Activated CD4-positive, alpha-beta T cell treated with anti-CD3 and anti-CD28 coated beads, Interleukin-2, amount 10 ng/mL, durations not matched to agents 7 days and 5 days (primary cell): ENCODE results near the gene RASGRP1. TPM values are rescaled to one million over a fixed set of nuclear protein-coding genes. Genes with fewer than 3 reads are reported as not detected.

Experiments
- CTCF ChIA-PET: fragments of 350-600 bp; sonication (Branson Sonifier 250); formaldehyde crosslinking; loops from one replicate; lab custom pipeline; 2021; ENCODE audit warnings: antibody characterized with exemption; lab: Charles Lee
- POLR2A ChIA-PET: fragments of 350-600 bp; sonication (Branson Sonifier 250); formaldehyde crosslinking; loops from one replicate; lab custom pipeline; 2021; ENCODE audit warnings: antibody characterized with exemption; lab: Charles Lee
- DNase-seq: peaks from one replicate; pipeline ENCODE4 v3.0.0-alpha.2; 2020
- H3K27ac Mint-ChIP-seq: one replicate; pipeline ENCODE4 v1.8.0; 2021; ENCODE audit warnings: mild to moderate bottlenecking, moderate library complexity, mixed read lengths
- H3K27me3 Mint-ChIP-seq: one replicate; pipeline ENCODE4 v1.8.0; 2021; ENCODE audit warnings: mixed read lengths
- H3K36me3 Mint-ChIP-seq: one replicate; pipeline ENCODE4 v1.8.0; 2021; ENCODE audit warnings: low read depth, mixed read lengths
- H3K4me1 Mint-ChIP-seq: one replicate; pipeline ENCODE4 v1.8.0; 2021; ENCODE audit warnings: mixed read lengths
- H3K4me3 Mint-ChIP-seq: one replicate; pipeline ENCODE4 v1.8.0; 2021; ENCODE audit warnings: mild to moderate bottlenecking, moderate library complexity, mixed read lengths
- H3K9me3 Mint-ChIP-seq: one replicate; pipeline ENCODE4 v1.8.0; 2021; ENCODE audit warnings: mixed read lengths
- total RNA-seq, 2 experiments: library from RNA; stranded (reverse); gene quantifications; one replicate each; pipeline ENCODE4 v1.2.3, GENCODE V29; 2021

Gene RASGRP1
- total RNA-seq, 2 experiments from 2014 or later: 185 to 204 TPM

- no peak for DNase-seq
- H3K36me3 Mint-ChIP-seq: peaks cover 82% of the 10 kb centered on the region
- ChIA-PET POLR2A (no interaction called here), CTCF (interaction anchor here (1.3 kb wide), 2 partner anchors 46 to 187 kb away, joined by 3 to 6 read pairs; no protein-coding TSS in a partner anchor)
- no peaks in the 10 kb centered on the region for H3K27me3 Mint-ChIP-seq
- H3K4me3 Mint-ChIP-seq: no peak overlapping the region
- peak overlapping the region; percentile 63 for H3K27ac Mint-ChIP-seq
- H3K9me3 Mint-ChIP-seq: no peaks in the 10 kb centered on the region
- peaks cover 42% of the 10 kb centered on the region for H3K4me1 Mint-ChIP-seq
Observed at GRCh38 chr15:38496151-38496550, 68.5 kb downstream of the RASGRP1 start.

GRCh38 chr15:38490242-38490922 lies 74.2 kb downstream of the RASGRP1 start:
- peak overlapping the region; percentile 77 for H3K27ac Mint-ChIP-seq
- peaks cover 75% of the 10 kb centered on the region for H3K36me3 Mint-ChIP-seq
- CTCF ChIA-PET: interaction anchor here (0.8 to 1.4 kb wide), 5 partner anchors 13 to 208 kb away, joined by 3 read pairs; partner anchors contain the start of gene RASGRP1
- POLR2A ChIA-PET: interaction anchor here (0.7 kb wide), 1 partner anchor 17 kb away, joined by 4 read pairs; no protein-coding TSS in a partner anchor
- no peak for DNase-seq
- peaks cover 55% of the 10 kb centered on the region for H3K4me1 Mint-ChIP-seq
- H3K9me3 Mint-ChIP-seq: no peaks in the 10 kb centered on the region
- H3K27me3 Mint-ChIP-seq: no peaks in the 10 kb centered on the region
- H3K4me3 Mint-ChIP-seq: no peak overlapping the region

GRCh38 chr15:38487378-38487777 lies 77.2 kb downstream of the RASGRP1 start:
- H3K27ac Mint-ChIP-seq: peak overlapping the region; percentile 81
- DNase-seq: no peak
- H3K27me3 Mint-ChIP-seq: no peaks in the 10 kb centered on the region
- no peak overlapping the region for H3K4me3 Mint-ChIP-seq
- POLR2A ChIA-PET: interaction anchor here (0.7 kb wide), 1 partner anchor 200 kb away, joined by 3 read pairs; no protein-coding TSS in a partner anchor
- H3K4me1 Mint-ChIP-seq: peaks cover 55% of the 10 kb centered on the region
- CTCF ChIA-PET: interaction anchor here (0.7 to 1.8 kb wide), 2 partner anchors 208 to 210 kb away, joined by 4 to 6 read pairs; no protein-coding TSS in a partner anchor
- H3K9me3 Mint-ChIP-seq: no peaks in the 10 kb centered on the region
- peaks cover 60% of the 10 kb centered on the region for H3K36me3 Mint-ChIP-seq

- H3K27me3 Mint-ChIP-seq: no peaks in the 10 kb centered on the region
- DNase-seq: no peak
- H3K27ac Mint-ChIP-seq: peak overlapping the region; percentile 81
- no peaks in the 10 kb centered on the region for H3K9me3 Mint-ChIP-seq
- peaks cover 55% of the 10 kb centered on the region for H3K4me1 Mint-ChIP-seq
- peaks cover 61% of the 10 kb centered on the region for H3K36me3 Mint-ChIP-seq
- H3K4me3 Mint-ChIP-seq: no peak overlapping the region
- POLR2A ChIA-PET: no interaction called here
- CTCF ChIA-PET: interaction anchor here (1.8 kb wide), 1 partner anchor 210 kb away, joined by 6 read pairs; no protein-coding TSS in a partner anchor
Observed at GRCh38 chr15:38486936-38487335, 77.7 kb downstream of the RASGRP1 start.

GRCh38 chr15:38482572-38482971 lies 82.0 kb downstream of the RASGRP1 start:
- POLR2A ChIA-PET: no interaction called here
- H3K36me3 Mint-ChIP-seq: peaks cover 38% of the 10 kb centered on the region
- no peaks in the 10 kb centered on the region for H3K27me3 Mint-ChIP-seq

GRCh38 chr15:38481761-38482160 lies 82.9 kb downstream of the RASGRP1 start:
- DNase-seq: no peak
- peaks cover 34% of the 10 kb centered on the region for H3K36me3 Mint-ChIP-seq
- ChIA-PET POLR2A (no interaction called here), CTCF (no interaction called here)
- no peaks in the 10 kb centered on the region for H3K27me3 Mint-ChIP-seq
- no peak overlapping the region for H3K4me3 Mint-ChIP-seq
- H3K9me3 Mint-ChIP-seq: no peaks in the 10 kb centered on the region
- H3K4me1 Mint-ChIP-seq: peaks cover 31% of the 10 kb centered on the region
- peak overlapping the region; percentile 9 for H3K27ac Mint-ChIP-seq

More at GRCh38 chr15:38482572-38482971, 82.0 kb downstream of the RASGRP1 start:
- Mint-ChIP-seq H3K9me3 (no peaks in the 10 kb centered on the region), H3K4me1 (peaks cover 38% of the 10 kb centered on the region), H3K4me3 (no peak overlapping the region), H3K27ac (no peak overlapping the region)
- CTCF ChIA-PET: interaction anchor here (0.9 to 1.0 kb wide), 2 partner anchors 23 to 217 kb away, joined by 3 read pairs; no protein-coding TSS in a partner anchor
- DNase-seq: no peak

- Mint-ChIP-seq H3K27me3 (no peaks in the 10 kb centered on the region), H3K36me3 (peaks cover 33% of the 10 kb centered on the region), H3K4me1 (peaks cover 28% of the 10 kb centered on the region), H3K27ac (no peak overlapping the region), H3K4me3 (no peak overlapping the region), H3K9me3 (no peaks in the 10 kb centered on the region)
- ChIA-PET POLR2A (no interaction called here), CTCF (no interaction called here)
- DNase-seq: no peak
Observed at GRCh38 chr15:38481113-38481512, 83.5 kb downstream of the RASGRP1 start.

GRCh38 chr15:38479756-38480155 lies 84.9 kb downstream of the RASGRP1 start:
- CTCF ChIA-PET: interaction anchor here (0.5 to 1.5 kb wide), 2 partner anchors 174 to 211 kb away, joined by 3 read pairs; no protein-coding TSS in a partner anchor
- H3K9me3 Mint-ChIP-seq: no peaks in the 10 kb centered on the region
- DNase-seq: no peak
- H3K4me3 Mint-ChIP-seq: no peak overlapping the region
- no peaks in the 10 kb centered on the region for H3K27me3 Mint-ChIP-seq
- no peak overlapping the region for H3K27ac Mint-ChIP-seq
- POLR2A ChIA-PET: no interaction called here
- H3K4me1 Mint-ChIP-seq: peaks cover 24% of the 10 kb centered on the region
- peaks cover 36% of the 10 kb centered on the region for H3K36me3 Mint-ChIP-seq

GRCh38 chr15:38479266-38479665 lies 85.3 kb downstream of the RASGRP1 start:
- no peak for DNase-seq
- H3K4me1 Mint-ChIP-seq: peaks cover 28% of the 10 kb centered on the region
- H3K9me3 Mint-ChIP-seq: no peaks in the 10 kb centered on the region
- no peak overlapping the region for H3K27ac Mint-ChIP-seq
- H3K27me3 Mint-ChIP-seq: no peaks in the 10 kb centered on the region
- ChIA-PET POLR2A (no interaction called here), CTCF (interaction anchor here (1.5 kb wide), 1 partner anchor 211 kb away, joined by 3 read pairs; no protein-coding TSS in a partner anchor)
- peaks cover 40% of the 10 kb centered on the region for H3K36me3 Mint-ChIP-seq
- no peak overlapping the region for H3K4me3 Mint-ChIP-seq

GRCh38 chr15:38477637-38478036 lies 87.0 kb downstream of the RASGRP1 start:
- POLR2A ChIA-PET: no interaction called here
- no peaks in the 10 kb centered on the region for H3K9me3 Mint-ChIP-seq
- H3K4me3 Mint-ChIP-seq: no peak overlapping the region
- CTCF ChIA-PET: interaction anchor here (0.7 to 2.0 kb wide), 6 partner anchors 13 to 222 kb away, joined by 3 to 7 read pairs (median 5); partner anchors contain the start of gene RASGRP1
- H3K36me3 Mint-ChIP-seq: peaks cover 41% of the 10 kb centered on the region
- H3K4me1 Mint-ChIP-seq: peaks cover 29% of the 10 kb centered on the region
- no peak overlapping the region for H3K27ac Mint-ChIP-seq
- DNase-seq: no peak
- H3K27me3 Mint-ChIP-seq: no peaks in the 10 kb centered on the region

- DNase-seq: no peak
- no peak overlapping the region for H3K4me3 Mint-ChIP-seq
- no peak overlapping the region for H3K27ac Mint-ChIP-seq
- CTCF ChIA-PET: interaction anchor here (0.8 to 2.3 kb wide), 3 partner anchors 88 to 224 kb away, joined by 3 to 11 read pairs (median 6); partner anchors contain the start of gene RASGRP1
- peaks cover 27% of the 10 kb centered on the region for H3K36me3 Mint-ChIP-seq
- no peaks in the 10 kb centered on the region for H3K9me3 Mint-ChIP-seq
- POLR2A ChIA-PET: no interaction called here
- H3K4me1 Mint-ChIP-seq: peaks cover 17% of the 10 kb centered on the region
- no peaks in the 10 kb centered on the region for H3K27me3 Mint-ChIP-seq
Observed at GRCh38 chr15:38476120-38476519, 88.5 kb downstream of the RASGRP1 start.

GRCh38 chr15:38475361-38475760 lies 89.3 kb downstream of the RASGRP1 start:
- CTCF ChIA-PET: interaction anchor here (1.1 to 2.3 kb wide), 8 partner anchors 20 to 226 kb away, joined by 3 to 19 read pairs (median 5); partner anchors contain the start of gene RASGRP1
- Mint-ChIP-seq H3K9me3 (no peaks in the 10 kb centered on the region), H3K27ac (no peak overlapping the region), H3K4me1 (peaks cover 15% of the 10 kb centered on the region), H3K36me3 (peaks cover 26% of the 10 kb centered on the region), H3K27me3 (no peaks in the 10 kb centered on the region), H3K4me3 (no peak overlapping the region)
- DNase-seq: no peak
- POLR2A ChIA-PET: no interaction called here
